Mesodermal cell (in vitro differentiated cells): ENCODE data around the gene PPP4C.
"Not testable (repeated sequence)": the region's sequence is repeated elsewhere in the genome, so short reads cannot be mapped to it uniquely, and the experiment has no call there.

Experiments
- H3K27ac ChIP-seq: 2 replicates; pipeline ENCODE4 v1.7.0; 2013; ENCODE audit warnings: mild to moderate bottlenecking, low read depth, low read length, moderate library complexity; ENCODE audit not compliant: severe bottlenecking
- H3K36me3 ChIP-seq: 2 replicates; pipeline ENCODE4 v1.7.1; 2013; ENCODE audit warnings: mild to moderate bottlenecking, low read length, moderate library complexity; ENCODE audit not compliant: control insufficient read depth, insufficient read depth
- H3K4me1 ChIP-seq: one replicate; pipeline ENCODE4 v1.7.1; 2013; ENCODE audit warnings: mild to moderate bottlenecking, low read length; ENCODE audit not compliant: insufficient read depth, control insufficient read depth, poor library complexity, severe bottlenecking
- H3K4me3 ChIP-seq: 2 replicates; pipeline ENCODE4 v1.7.0; 2013; ENCODE audit warnings: low read length, control low read depth, mild to moderate bottlenecking; ENCODE audit not compliant: insufficient read depth, poor library complexity, severe bottlenecking; ENCODE audit errors: extremely low read depth
- H3K9me3 ChIP-seq: 2 replicates; pipeline ENCODE4 v1.7.1; 2013; ENCODE audit warnings: mild to moderate bottlenecking, low read length, moderate library complexity; ENCODE audit not compliant: control insufficient read depth
- WGBS, 2 experiments: methylation state at CpG; one replicate each; pipeline ENCODE4 v1.1.5; 2013; ENCODE audit warnings: missing lambda C conversion rate in 2 of 2; ENCODE audit not compliant: insufficient coverage in 2 of 2; 5-methylcytosine and 5-hydroxymethylcytosine counted together

The PPP4C gene

DNA sequence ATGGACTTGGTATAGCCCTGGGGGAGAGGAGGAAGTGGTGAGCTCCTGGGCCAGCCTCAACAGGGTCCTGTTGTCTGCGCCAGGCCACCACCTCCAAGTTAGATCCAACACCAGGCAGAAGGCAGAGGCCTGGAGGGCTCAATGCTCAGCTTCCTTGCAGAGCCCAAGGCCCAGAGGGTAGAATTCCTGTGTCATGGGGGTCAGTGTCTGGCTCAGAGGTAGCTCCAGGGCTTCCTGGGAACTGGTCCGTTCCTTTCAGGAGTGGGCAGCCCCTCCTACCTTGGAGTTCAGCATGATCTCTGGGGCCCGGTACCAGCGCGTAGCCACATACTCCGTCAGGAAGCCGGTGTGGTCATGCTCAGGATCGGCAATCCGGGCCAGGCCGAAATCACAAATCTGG, 42.0 kb downstream of the PPP4C start:
- WGBS, 2 experiments: 97 to 99% methylated on average over 9 of the region's 10 CpGs
- no peaks in the 10 kb centered on the region for H3K4me1 ChIP-seq
- H3K27ac ChIP-seq: no peak overlapping the region
- no peaks in the 10 kb centered on the region for H3K9me3 ChIP-seq
- H3K4me3 ChIP-seq: no peak overlapping the region
- peaks cover 62% of the 10 kb centered on the region for H3K36me3 ChIP-seq

DNA sequence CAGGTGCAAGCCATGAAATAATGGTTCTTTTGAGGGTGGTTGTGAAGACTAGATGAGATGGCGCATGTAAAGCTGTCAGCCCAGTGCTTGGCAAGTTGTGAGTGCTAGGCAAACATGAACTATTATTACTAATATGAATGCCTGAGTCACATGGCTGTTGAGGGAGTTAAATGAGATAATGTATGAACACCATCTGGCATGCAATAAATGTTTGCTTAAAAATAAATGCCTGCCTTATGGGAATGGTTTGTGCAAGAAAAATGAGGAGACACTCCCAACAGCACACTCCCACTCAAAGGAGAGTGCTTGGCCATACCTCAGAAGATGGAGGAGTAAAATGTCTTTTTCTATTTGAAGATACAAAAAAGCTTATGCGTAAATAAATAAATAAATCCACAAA, 43.6 kb downstream of the PPP4C start:
- peaks cover 62% of the 10 kb centered on the region for H3K36me3 ChIP-seq
- H3K27ac ChIP-seq: no peak overlapping the region
- H3K9me3 ChIP-seq: no peaks in the 10 kb centered on the region
- no peaks in the 10 kb centered on the region for H3K4me1 ChIP-seq
- no peak overlapping the region for H3K4me3 ChIP-seq
- WGBS, 2 experiments: 100% methylated on average over 2 of the region's 2 CpGs; no CpG with 5 or more reads in 1 of the 2 experiments

DNA sequence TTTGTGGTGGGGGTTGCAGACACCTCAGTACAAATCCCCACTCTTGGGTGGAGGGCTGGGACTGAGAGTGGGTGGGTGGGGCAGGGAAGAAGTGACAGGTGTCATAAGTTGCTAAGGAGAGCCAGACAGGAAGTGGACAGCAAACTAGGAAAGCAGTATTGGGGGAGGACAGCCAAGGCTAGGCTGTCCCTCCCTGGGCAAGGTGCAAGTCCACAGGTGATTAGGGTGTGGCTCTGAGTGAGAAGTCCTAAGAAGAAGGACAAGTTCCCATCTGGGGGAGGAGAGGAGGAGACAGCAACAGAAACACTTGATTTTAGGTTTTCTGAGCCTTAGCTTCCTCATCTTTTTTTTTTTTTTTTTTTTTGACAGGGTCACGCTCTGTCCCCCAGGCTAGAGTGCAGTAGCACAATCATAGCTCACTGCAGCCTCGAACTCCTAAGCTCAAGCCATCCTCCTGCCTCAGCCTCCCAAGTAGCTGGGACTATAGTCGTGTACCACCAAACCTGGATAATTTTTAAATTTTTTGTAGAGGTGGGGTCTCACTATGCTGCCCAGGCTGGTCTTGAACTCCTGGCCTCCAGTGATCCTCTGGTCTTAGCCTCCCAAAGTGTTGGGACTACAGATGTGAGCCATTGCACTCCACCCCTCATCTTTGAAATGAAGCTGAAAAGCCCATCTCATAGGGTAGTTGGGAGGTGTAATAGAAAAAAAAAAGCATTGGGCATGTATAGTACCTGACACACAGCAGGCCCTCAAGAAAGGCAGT, 44.7 kb downstream of the PPP4C start:
- 100% methylated on average over 1 of the region's 3 CpGs; no CpG with 5 or more reads in 1 of the 2 experiments for WGBS, 2 experiments
- Histone ChIP-seq H3K4me1 (no peaks in the 10 kb centered on the region), H3K27ac (no peak overlapping the region), H3K9me3 (no peaks in the 10 kb centered on the region), H3K36me3 (peaks cover 56% of the 10 kb centered on the region), H3K4me3 (no peak overlapping the region)

DNA sequence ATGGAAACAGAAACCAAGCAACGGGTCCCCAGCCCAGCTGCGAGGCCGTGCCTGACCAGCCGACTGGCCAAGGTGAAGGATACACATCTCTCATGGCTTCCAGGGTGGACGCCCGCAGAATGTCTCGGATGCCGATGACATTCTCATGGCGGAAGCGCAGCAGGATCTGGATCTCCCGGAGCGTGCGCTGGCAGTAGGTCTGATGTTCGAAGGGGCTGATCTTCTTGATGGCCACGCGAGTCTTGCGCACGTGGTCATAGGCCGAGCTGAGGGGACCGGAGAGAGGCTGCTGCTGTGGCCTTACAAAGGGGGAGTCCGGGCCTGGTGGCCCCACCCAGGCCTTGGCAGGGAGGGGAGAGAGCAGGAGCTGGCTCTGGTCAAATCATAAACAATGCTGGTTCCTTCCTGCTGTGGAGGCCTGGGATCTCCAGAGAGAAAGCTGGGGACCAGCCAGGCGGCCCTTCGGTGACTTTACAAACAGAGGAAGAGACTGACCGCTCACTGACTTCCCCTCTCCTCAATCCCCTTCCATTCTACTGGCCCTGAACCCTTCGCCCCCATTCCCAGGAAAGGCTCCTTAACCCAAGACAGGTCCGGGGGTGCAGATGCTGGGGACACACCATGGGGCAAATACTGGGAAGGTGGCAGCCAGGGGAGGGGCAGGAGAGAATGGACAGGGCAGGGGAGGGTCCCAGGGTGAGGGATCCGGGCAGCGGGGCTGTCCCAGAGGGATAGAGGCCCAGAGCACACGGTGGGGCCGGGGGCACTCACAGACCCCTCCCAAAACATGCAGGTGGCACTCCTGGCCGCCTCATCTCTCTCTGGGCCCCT, 46.2 kb downstream of the PPP4C start:
- H3K36me3 ChIP-seq: peaks cover 47% of the 10 kb centered on the region
- H3K9me3 ChIP-seq: no peaks in the 10 kb centered on the region
- WGBS, 2 experiments: 88 to 94% methylated on average over 21 to 30 of the region's 31 CpGs
- no peaks in the 10 kb centered on the region for H3K4me1 ChIP-seq
- no peak overlapping the region for H3K27ac ChIP-seq
- H3K4me3 ChIP-seq: peak overlapping the region; percentile 77

DNA sequence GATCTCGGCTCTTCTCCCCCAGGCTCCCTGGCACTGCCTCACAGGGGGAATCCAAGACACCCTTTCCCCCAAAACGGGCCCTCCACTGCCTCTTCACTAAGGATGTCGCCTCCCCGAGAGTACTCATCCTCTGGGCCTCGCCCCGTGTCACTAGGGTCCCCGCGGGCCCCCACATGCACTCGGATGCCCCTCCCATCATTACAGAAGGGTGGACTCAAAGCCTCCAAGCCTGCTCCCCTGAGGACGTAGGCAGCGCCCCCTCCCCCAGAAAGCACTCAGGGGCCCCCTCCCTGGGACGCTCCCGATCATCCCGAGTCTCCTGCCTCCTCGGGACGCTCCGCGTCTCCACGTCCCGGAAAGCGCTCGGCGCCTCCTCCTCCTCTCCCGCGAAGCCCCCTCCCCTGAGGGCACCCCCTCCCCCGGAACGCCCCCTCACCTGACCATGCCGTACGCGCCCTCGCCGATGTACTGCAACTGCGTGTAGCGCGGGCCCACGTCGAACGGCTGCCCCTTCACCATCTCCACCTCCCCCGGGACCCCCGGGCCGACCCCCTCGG, 46.9 kb downstream of the PPP4C start:
- Histone ChIP-seq H3K9me3 (no peaks in the 10 kb centered on the region), H3K27ac (no peak overlapping the region), H3K36me3 (peaks cover 39% of the 10 kb centered on the region), H3K4me3 (peak overlapping the region; percentile 77), H3K4me1 (no peaks in the 10 kb centered on the region)
- 3 to 5% methylated on average over 10 to 17 of the region's 42 CpGs for WGBS, 2 experiments

DNA sequence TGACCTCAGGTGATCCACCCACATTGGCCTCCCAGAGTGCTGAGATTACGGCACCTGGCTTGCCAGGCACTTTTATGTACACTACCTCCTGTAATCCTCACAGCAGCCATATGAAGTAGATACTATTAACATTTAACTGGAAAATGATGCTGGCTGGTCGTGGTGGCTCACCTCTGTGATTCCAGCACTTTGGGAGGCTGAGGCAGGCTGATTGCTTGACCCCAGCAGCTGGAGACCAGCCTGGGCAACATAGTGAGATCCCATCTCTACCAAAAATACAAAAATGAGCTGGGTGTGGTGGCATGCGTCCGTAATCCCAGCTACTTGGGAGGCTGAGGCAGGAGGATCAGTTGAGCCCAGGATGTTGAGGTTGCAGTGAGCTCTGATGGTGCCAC, 49.2 kb downstream of the PPP4C start:
- Histone ChIP-seq H3K36me3 (peaks cover 16% of the 10 kb centered on the region), H3K27ac (no peak overlapping the region), H3K4me1 (no peaks in the 10 kb centered on the region), H3K4me3 (no peak overlapping the region), H3K9me3 (no peaks in the 10 kb centered on the region)
- WGBS, 2 experiments: 100% methylated on average over 1 of the region's 4 CpGs; no CpG with 5 or more reads in 1 of the 2 experiments

DNA sequence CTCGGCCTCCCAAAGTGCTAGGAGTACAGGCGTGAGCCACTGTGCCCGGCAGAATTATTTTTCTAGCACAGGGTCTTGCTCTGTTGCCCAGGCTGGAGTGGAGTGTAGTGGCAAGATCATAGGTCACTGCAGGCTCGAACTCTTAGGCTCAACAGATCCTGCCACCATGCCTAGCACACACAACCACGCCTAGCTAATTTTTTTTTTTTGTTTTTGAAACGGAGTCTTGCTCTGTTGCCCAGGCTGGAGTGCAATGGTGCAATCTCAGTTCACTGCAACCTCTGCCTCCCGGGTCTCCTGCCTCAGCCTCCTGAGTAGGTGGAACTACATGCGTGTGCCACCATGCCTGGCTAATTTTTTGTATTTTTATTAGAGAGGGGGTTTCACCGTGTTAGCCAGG, 49.9 kb downstream of the PPP4C start:
- H3K36me3 ChIP-seq: peaks cover 11% of the 10 kb centered on the region
- not testable (repeated sequence) for H3K4me3 ChIP-seq, H3K9me3 ChIP-seq, H3K4me1 ChIP-seq, H3K27ac ChIP-seq
- 93 to 100% methylated on average over 7 to 9 of the region's 9 CpGs for whole genome bisulfite sequencing, 2 experiments

DNA sequence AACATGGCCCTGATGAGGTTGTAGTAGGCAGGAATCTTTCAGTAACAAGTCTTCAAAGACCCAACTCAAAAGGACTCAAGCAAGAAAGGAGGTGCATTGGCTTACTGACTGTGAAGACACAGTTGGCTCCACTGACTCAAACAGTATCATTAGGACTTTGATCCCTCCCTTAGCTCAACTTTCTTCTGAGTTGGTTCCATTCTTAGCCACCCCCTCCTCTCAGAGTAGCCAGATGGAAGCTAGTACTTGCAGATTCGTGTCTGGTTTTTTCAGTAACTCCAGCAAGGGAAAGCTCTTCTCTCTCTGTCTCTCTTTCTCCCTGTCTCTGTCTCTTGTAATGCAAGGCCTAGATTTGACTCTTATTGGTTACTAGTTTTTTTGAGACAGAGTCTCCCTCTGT, 52.2 kb downstream of the PPP4C start:
- Histone ChIP-seq H3K4me1 (no peaks in the 10 kb centered on the region), H3K4me3 (no peak overlapping the region), H3K27ac (no peak overlapping the region), H3K9me3 (no peaks in the 10 kb centered on the region), H3K36me3 (no peaks in the 10 kb centered on the region)
- WGBS, 2 experiments: 100% methylated on average over 1 of the region's 1 CpG; no CpG with 5 or more reads in 1 of the 2 experiments

DNA sequence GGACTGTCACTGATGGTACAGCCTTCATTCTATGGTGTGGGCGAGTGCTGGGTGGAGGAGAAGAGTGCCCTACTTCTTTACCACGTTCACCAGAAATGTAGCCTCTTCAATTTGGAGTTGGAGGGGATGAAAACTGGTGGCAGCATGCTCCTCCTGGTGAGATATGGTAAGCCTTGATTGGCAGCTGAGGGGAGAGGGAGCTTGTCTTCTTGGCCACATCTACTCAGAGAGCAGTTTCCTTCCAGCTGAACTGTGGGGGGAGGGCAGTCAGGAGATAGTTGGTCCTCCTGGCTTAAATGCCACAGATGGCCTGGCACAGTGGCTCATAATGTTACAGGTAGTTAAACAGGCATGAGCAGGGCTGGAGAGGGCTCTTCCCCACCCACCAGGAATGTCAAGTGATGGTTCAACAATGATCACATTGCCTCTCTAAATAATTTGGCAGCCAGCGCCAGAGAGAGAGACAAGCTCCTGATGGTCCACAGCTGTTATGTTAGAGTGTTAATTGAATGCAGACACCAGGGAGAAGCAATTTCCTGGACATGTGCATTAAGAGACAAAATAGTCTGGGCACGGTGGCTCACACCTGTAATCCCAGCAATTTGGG, 56.2 kb downstream of the PPP4C start:
- Histone ChIP-seq H3K27ac (no peak overlapping the region), H3K9me3 (no peaks in the 10 kb centered on the region), H3K36me3 (no peaks in the 10 kb centered on the region), H3K4me1 (no peaks in the 10 kb centered on the region), H3K4me3 (no peak overlapping the region)
- 80 to 88% methylated on average over 2 to 4 of the region's 4 CpGs for WGBS, 2 experiments

DNA sequence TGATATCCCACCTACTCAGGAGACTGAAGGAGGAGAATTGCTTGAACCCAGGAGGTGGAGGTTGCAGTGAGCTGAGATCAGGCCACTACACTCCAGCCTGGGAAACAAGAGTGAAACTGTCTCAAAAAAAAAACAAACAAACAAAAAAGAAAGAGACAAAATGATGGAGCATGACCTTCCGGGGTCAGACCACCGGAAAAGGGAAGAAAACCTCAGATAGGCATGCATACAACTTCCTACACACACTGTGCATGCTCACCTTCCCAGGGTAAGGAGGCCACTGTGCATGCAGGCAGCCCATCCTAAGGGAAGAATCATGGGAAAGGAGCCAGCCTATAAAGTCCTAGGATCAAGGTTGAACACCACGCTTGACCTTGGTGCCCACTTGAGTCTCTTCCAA, 56.8 kb downstream of the PPP4C start:
- Histone ChIP-seq H3K36me3 (no peaks in the 10 kb centered on the region), H3K27ac (no peak overlapping the region), H3K9me3 (no peaks in the 10 kb centered on the region), H3K4me1 (no peaks in the 10 kb centered on the region), H3K4me3 (no peak overlapping the region)
- whole genome bisulfite sequencing, 2 experiments: 81 to 100% methylated on average over 1 to 2 of the region's 3 CpGs
